Esophagus squamous epithelium (tissue), 4 donors: Measurements from ENCODE around the gene RPN2.

Experiments
- POLR2A ChIP-seq, 4 donors: fragments of 450-650 bp; IDR thresholded peaks; one replicate each; pipeline ENCODE4 v1.6.1; 2017; ENCODE audit warnings: antibody characterized with exemption in 4 of 4, mild to moderate bottlenecking in 4 of 4, moderate library complexity in 3 of 4
- TF ChIP-seq, protein P1 (sequence below), 6 experiments: fragments of 450-650 bp in 4 of 6; fragments of 200-600 bp in 2 of 6; sonication (generic) in 2 of 6; IDR thresholded peaks; one replicate each; pipeline ENCODE4 v1.5.1; 2016 to 2019; ENCODE audit warnings: antibody characterized with exemption in 6 of 6, mild to moderate bottlenecking in 4 of 6, moderate library complexity in 4 of 6

DNA sequence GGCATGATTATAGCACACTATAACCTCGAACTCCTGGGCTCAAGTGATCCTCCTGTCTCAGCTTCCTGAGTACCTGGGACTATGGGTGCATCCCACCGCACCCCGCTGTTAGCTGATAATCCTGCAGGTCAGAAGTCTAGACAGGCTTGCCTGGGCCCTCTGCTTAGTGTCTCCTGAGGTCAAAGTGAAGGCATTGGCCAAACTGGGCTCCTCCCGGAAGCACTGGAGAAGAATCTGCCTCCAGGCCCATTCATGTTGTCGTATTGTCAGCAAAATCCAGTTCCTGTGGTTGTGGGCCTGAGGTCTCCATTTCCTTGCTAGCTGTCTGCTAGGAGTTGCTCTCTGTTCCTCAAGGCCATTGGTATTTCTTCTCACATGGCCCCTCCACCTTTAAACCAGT is 6.6 kb downstream of the RPN2 start:
- TF ChIP-seq, protein P1, sequence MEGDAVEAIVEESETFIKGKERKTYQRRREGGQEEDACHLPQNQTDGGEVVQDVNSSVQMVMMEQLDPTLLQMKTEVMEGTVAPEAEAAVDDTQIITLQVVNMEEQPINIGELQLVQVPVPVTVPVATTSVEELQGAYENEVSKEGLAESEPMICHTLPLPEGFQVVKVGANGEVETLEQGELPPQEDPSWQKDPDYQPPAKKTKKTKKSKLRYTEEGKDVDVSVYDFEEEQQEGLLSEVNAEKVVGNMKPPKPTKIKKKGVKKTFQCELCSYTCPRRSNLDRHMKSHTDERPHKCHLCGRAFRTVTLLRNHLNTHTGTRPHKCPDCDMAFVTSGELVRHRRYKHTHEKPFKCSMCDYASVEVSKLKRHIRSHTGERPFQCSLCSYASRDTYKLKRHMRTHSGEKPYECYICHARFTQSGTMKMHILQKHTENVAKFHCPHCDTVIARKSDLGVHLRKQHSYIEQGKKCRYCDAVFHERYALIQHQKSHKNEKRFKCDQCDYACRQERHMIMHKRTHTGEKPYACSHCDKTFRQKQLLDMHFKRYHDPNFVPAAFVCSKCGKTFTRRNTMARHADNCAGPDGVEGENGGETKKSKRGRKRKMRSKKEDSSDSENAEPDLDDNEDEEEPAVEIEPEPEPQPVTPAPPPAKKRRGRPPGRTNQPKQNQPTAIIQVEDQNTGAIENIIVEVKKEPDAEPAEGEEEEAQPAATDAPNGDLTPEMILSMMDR (IDR thresholded peaks at IDR 0.05) = no peak
- no peak for TF ChIP-seq POLR2A (IDR thresholded peaks at IDR 0.05)
